Mesendoderm (in vitro differentiated cells): ENCODE results near the gene MAP2K7.
A peak's percentile ranks its signal among the peaks of the same experiment; 100 is the strongest.

ENCODE experiments used
- DNase-seq: peaks from one replicate; pipeline ENCODE4 v3.0.0; 2013
- H2AK5ac ChIP-seq: 2 replicates; pipeline ENCODE4 v1.6.1; 2013; ENCODE audit warnings: low read length, inconsistent platforms
- H2BK120ac ChIP-seq: 2 replicates; pipeline ENCODE4 v1.6.1; 2013; ENCODE audit warnings: low read depth, mild to moderate bottlenecking, low read length, moderate library complexity, mixed read lengths
- H2BK15ac ChIP-seq: replicated peaks from 2 replicates; pipeline ENCODE4 v1.6.1; 2013; ENCODE audit warnings: low read depth, mild to moderate bottlenecking, moderate library complexity
- H2BK5ac ChIP-seq: 2 replicates; pipeline ENCODE4 v1.6.1; 2013; ENCODE audit warnings: low read length, inconsistent platforms
- H3K18ac ChIP-seq: 2 replicates; pipeline ENCODE4 v1.6.1; 2013; ENCODE audit warnings: mild to moderate bottlenecking, low read length, mixed read lengths
- H3K23ac ChIP-seq: one replicate; pipeline ENCODE4 v1.6.1; 2013; ENCODE audit warnings: low read length
- H3K27ac ChIP-seq: 2 replicates; pipeline ENCODE4 v1.5.1; 2013; ENCODE audit warnings: low read depth, mild to moderate bottlenecking, inconsistent platforms, low read length, moderate library complexity
- H3K27me3 ChIP-seq: 2 replicates; pipeline ENCODE4 v1.6.1; 2013; ENCODE audit warnings: low read length, control low read depth, mild to moderate bottlenecking, inconsistent platforms; ENCODE audit not compliant: insufficient read depth, poor library complexity
- H3K36me3 ChIP-seq: 2 replicates; pipeline ENCODE4 v1.6.1; 2013; ENCODE audit warnings: low read length, inconsistent platforms; ENCODE audit not compliant: control insufficient read depth, insufficient read depth
- H3K4ac ChIP-seq: one replicate; pipeline ENCODE4 v1.6.1; 2013; ENCODE audit warnings: low read depth, mild to moderate bottlenecking, low read length, moderate library complexity
- H3K4me1 ChIP-seq: 2 replicates; pipeline ENCODE4 v1.6.1; 2013; ENCODE audit warnings: low read depth, low read length, inconsistent platforms; ENCODE audit not compliant: control insufficient read depth
- H3K4me2 ChIP-seq: 2 replicates; pipeline ENCODE4 v1.6.1; 2013; ENCODE audit warnings: low read length
- H3K4me3 ChIP-seq: 2 replicates; pipeline ENCODE4 v1.5.1; 2013; ENCODE audit warnings: mild to moderate bottlenecking, low read length
- H3K56ac ChIP-seq: one replicate; pipeline ENCODE4 v1.6.1; 2013; ENCODE audit warnings: low read length
- H3K79me1 ChIP-seq: 2 replicates; pipeline ENCODE4 v1.6.1; 2013; ENCODE audit warnings: low read length, inconsistent platforms
- H3K79me2 ChIP-seq: 2 replicates; pipeline ENCODE4 v1.6.1; 2013; ENCODE audit warnings: mild to moderate bottlenecking, low read length; ENCODE audit not compliant: control insufficient read depth, insufficient read depth
- H3K9ac ChIP-seq: 2 replicates; pipeline ENCODE4 v1.6.1; 2013; ENCODE audit warnings: low read length, inconsistent platforms
- H4K5ac ChIP-seq: one replicate; pipeline ENCODE4 v1.6.1; 2013; ENCODE audit warnings: low read length
- H4K8ac ChIP-seq: one replicate; pipeline ENCODE4 v1.6.1; 2013; ENCODE audit warnings: low read depth, mild to moderate bottlenecking, control low read depth, low read length, moderate library complexity
- WGBS: extraction: QIAGEN DNeasy Blood & Tissue Kit; methylation state at CpG from one replicate; pipeline ENCODE4 v1.1.7; 2013; ENCODE audit warnings: low lambda C conversion rate, missing lambda C conversion rate; ENCODE audit not compliant: insufficient coverage; ENCODE audit errors: extremely low coverage; 5-methylcytosine and 5-hydroxymethylcytosine counted together

MAP2K7 gene

GRCh38 chr19:7921967-7922835 is 18.5 kb downstream of the MAP2K7 start:
- no peak overlapping the region for H3K23ac ChIP-seq
- H3K4me3 ChIP-seq, result no peak overlapping the region
- no peak overlapping the region for H2AK5ac ChIP-seq
- H3K18ac ChIP-seq, result no peak overlapping the region
- H2BK5ac ChIP-seq, result no peak overlapping the region
- peaks cover 1% of the 10 kb centered on the region for H3K27me3 ChIP-seq
- no peak overlapping the region for H4K8ac ChIP-seq
- no peak overlapping the region for H3K4me2 ChIP-seq
- no peak overlapping the region for H2BK120ac ChIP-seq
- H3K4ac ChIP-seq, result no peak overlapping the region
- H3K56ac ChIP-seq, result no peak overlapping the region
- no peak overlapping the region for H3K9ac ChIP-seq
- no peak overlapping the region for H3K27ac ChIP-seq
- DNase-seq, result no peak
- WGBS, result no CpG with 5 or more reads among the region's 31 CpGs
- no peak overlapping the region for H4K5ac ChIP-seq
- H3K79me1 ChIP-seq, result no peaks in the 10 kb centered on the region
- no peak overlapping the region for H2BK15ac ChIP-seq
- H3K36me3 ChIP-seq, result no peaks in the 10 kb centered on the region
- H3K4me1 ChIP-seq, result peaks cover 2% of the 10 kb centered on the region
- no peaks in the 10 kb centered on the region for H3K79me2 ChIP-seq

DNA sequence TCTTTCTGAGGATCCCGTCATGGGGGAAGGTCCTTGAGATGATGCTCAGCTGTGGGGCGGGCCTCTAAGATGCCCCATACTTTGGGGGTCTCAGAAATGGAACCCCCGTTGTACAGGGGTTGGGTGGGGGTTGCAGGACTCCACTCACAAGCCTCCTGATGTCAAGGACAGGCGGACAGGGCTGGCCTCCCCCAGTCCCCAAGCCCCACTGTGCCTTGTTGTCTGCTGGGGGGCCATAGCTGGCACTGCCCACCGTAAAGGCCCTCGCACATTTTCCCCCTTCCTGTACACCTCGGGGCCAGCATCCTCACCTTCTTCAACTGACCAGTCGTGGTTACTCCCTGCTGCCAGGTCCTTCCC is 19.1 kb downstream of the MAP2K7 start:
- no peaks in the 10 kb centered on the region for H3K36me3 ChIP-seq
- H3K56ac ChIP-seq, result no peak overlapping the region
- no peak overlapping the region for H2BK120ac ChIP-seq
- H3K27ac ChIP-seq, result no peak overlapping the region
- WGBS, result no CpG with 5 or more reads among the region's 8 CpGs
- no peak overlapping the region for H4K5ac ChIP-seq
- no peaks in the 10 kb centered on the region for H3K27me3 ChIP-seq
- H3K79me1 ChIP-seq, result no peaks in the 10 kb centered on the region
- no peak overlapping the region for H2BK5ac ChIP-seq
- no peaks in the 10 kb centered on the region for H3K79me2 ChIP-seq
- no peak overlapping the region for H3K9ac ChIP-seq
- no peak overlapping the region for H3K18ac ChIP-seq
- H2BK15ac ChIP-seq, result no peak overlapping the region
- H3K4ac ChIP-seq, result no peak overlapping the region
- H3K4me3 ChIP-seq, result no peak overlapping the region
- peaks cover 2% of the 10 kb centered on the region for H3K4me1 ChIP-seq
- no peak for DNase-seq
- no peak overlapping the region for H4K8ac ChIP-seq
- H3K4me2 ChIP-seq, result no peak overlapping the region
- no peak overlapping the region for H3K23ac ChIP-seq
- no peak overlapping the region for H2AK5ac ChIP-seq

DNA sequence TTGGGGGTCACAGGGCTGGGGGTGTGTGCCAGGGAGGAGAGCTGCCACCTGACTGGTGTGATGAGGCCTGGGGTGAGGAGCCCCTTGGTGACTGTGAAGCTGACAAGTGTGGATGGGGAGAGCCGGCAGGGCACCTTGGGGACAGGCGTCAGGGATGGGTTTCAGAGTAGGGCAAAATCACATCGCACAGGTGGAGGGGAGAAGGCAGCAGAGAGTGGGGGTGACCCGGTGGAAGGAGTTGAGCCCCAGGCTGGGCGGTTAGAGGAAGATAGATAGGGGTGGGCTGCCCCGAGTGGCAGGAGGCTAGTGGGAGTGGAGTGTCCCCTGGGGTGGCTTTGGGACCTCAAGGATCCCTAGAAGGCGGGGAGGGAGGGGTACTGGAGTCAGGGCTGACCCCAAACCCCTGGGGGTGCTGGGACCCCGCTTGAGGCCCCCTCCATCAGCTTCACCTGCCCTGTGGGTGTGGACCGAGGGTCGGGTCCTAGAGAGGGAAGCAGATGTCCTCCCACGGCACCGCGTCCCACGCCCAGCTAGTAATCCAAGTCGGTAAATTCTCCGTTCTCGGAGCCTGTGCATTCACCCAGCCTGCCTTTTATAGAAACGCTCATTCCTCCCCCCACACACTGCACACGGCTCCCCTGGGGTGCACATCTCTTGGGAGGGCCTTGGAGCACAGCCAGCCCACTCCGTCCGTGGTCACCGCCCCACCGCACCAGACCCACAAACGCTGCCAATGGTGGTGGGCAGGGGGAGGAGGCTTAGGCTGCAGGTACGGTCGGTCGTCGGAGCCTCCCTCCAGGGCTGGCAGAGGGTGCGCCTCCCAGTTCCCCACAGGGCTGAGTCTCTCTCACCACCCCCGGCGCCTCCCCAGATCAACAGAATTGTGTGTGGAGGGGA is 19.9 kb downstream of the MAP2K7 start:
- H3K4me3 ChIP-seq, result no peak overlapping the region
- no peak for DNase-seq
- H3K79me1 ChIP-seq, result no peaks in the 10 kb centered on the region
- no peaks in the 10 kb centered on the region for H3K79me2 ChIP-seq
- no peak overlapping the region for H3K23ac ChIP-seq
- H3K56ac ChIP-seq, result no peak overlapping the region
- H4K8ac ChIP-seq, result no peak overlapping the region
- H3K4me2 ChIP-seq, result no peak overlapping the region
- no peak overlapping the region for H2BK15ac ChIP-seq
- H2BK120ac ChIP-seq, result no peak overlapping the region
- peaks cover 2% of the 10 kb centered on the region for H3K4me1 ChIP-seq
- no peak overlapping the region for H3K9ac ChIP-seq
- no peak overlapping the region for H2AK5ac ChIP-seq
- no peak overlapping the region for H3K4ac ChIP-seq
- no CpG with 5 or more reads among the region's 31 CpGs for WGBS
- no peak overlapping the region for H3K27ac ChIP-seq
- H3K36me3 ChIP-seq, result no peaks in the 10 kb centered on the region
- no peak overlapping the region for H3K18ac ChIP-seq
- no peak overlapping the region for H2BK5ac ChIP-seq
- H3K27me3 ChIP-seq, result no peaks in the 10 kb centered on the region
- no peak overlapping the region for H4K5ac ChIP-seq

GRCh38 chr19:7924241-7924640 is 20.6 kb downstream of the MAP2K7 start:
- Histone ChIP-seq H3K4me3 (no peak overlapping the region), H3K9ac (no peak overlapping the region), H2BK15ac (no peak overlapping the region), H3K36me3 (no peaks in the 10 kb centered on the region), H3K18ac (no peak overlapping the region), H3K79me2 (no peaks in the 10 kb centered on the region), H3K79me1 (no peaks in the 10 kb centered on the region), H4K8ac (no peak overlapping the region), H3K4me2 (no peak overlapping the region), H3K56ac (no peak overlapping the region), H3K27ac (no peak overlapping the region), H3K4ac (no peak overlapping the region), H2BK120ac (no peak overlapping the region), H4K5ac (no peak overlapping the region), H3K23ac (no peak overlapping the region), H2AK5ac (no peak overlapping the region), H2BK5ac (no peak overlapping the region), H3K27me3 (no peaks in the 10 kb centered on the region), H3K4me1 (peaks cover 2% of the 10 kb centered on the region)
- WGBS, result no CpG with 5 or more reads among the region's 12 CpGs
- no peak for DNase-seq

GRCh38 chr19:7924651-7925170 is 21.0 kb downstream of the MAP2K7 start:
- Histone ChIP-seq H3K56ac (peak overlapping the region; percentile 6), H2BK120ac (no peak overlapping the region), H4K5ac (no peak overlapping the region), H3K4me1 (peaks cover 2% of the 10 kb centered on the region), H3K27me3 (no peaks in the 10 kb centered on the region), H4K8ac (no peak overlapping the region), H3K4ac (peak overlapping the region; percentile 1), H3K4me3 (no peak overlapping the region), H3K4me2 (no peak overlapping the region), H2BK5ac (no peak overlapping the region), H2AK5ac (no peak overlapping the region), H3K18ac (no peak overlapping the region), H3K9ac (peak overlapping the region; percentile 7), H2BK15ac (no peak overlapping the region), H3K79me2 (no peaks in the 10 kb centered on the region), H3K79me1 (no peaks in the 10 kb centered on the region), H3K27ac (no peak overlapping the region), H3K36me3 (no peaks in the 10 kb centered on the region), H3K23ac (no peak overlapping the region)
- DNase-seq, result no peak
- whole genome bisulfite sequencing, result no CpG with 5 or more reads among the region's 34 CpGs
